GM21619 (cell line): ENCODE results near the gene SLC12A9.
"Not testable (repeated sequence)": the region's sequence is repeated elsewhere in the genome, so short reads cannot be mapped to it uniquely, and the experiment has no call there.

Experiments
- ATAC-seq: cut with Tn5 transposase; IDR thresholded peaks from one replicate; pipeline ENCODE4 v1.9.1; 2021; ENCODE audit not compliant: unreplicated experiment

Gene SLC12A9

DNA sequence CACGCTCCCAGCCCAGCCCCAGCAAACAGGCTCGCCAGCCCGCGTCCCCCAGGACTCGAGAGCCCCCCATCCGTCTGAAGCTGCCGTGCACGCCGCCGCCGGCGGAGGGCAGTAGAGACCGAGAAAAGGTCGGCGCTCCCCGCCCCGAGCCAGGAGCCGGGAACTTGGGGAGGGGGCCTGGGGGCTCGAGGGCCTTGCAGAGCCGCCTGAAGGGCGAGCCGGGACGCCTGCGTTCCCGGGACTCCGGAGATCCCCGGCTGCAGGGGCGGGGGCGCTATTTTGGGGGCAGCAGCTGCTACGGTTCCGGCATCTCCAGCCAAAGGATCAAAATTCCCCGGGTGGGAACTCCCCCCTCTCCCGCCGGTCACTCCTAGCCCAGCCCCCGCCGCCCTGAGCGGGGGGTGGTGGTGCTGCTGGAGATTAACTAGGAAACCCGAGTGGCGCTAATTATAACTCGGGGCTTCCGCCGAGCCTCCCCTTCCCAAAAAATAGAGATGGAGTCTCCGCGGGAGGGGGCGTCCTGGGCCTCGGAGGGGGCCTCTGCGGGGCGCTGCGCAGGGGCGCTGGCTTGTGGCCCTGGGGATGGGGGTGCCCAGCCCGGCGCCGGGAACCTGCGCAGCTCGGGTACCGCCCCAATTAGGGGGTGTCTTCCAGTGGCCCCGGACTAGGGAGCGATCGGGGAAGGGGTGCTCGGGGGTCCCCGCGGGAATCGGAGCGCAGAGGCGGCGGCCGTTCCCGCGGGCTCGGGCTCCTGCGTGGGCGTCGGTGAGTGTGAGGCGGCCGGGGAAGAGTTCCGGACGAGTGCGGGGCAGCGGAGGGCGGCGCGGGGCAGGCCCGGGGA is 42.6 kb downstream of the SLC12A9 start:
- no peak for ATAC-seq

DNA sequence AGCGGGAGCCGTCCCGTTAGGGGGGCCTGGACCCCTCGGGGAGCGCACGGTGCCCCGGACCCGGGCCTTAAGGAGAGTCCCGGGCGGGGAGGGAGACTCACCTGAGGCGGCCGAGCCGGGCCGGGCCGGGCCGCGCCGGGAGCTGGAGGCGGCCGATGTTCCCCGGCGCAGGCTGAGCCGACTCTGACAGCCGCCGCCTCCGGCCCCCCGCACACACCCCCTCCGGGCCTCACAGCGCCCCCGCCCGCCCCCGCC is 43.1 kb downstream of the SLC12A9 start, which contains the start of gene ACHE:
ACHE (minus strand) TSS at position 188 of the 255 bp plus-strand sequence. CDS start 1,656 bp downstream, outside the sequence.
- ATAC-seq, result no peak

DNA sequence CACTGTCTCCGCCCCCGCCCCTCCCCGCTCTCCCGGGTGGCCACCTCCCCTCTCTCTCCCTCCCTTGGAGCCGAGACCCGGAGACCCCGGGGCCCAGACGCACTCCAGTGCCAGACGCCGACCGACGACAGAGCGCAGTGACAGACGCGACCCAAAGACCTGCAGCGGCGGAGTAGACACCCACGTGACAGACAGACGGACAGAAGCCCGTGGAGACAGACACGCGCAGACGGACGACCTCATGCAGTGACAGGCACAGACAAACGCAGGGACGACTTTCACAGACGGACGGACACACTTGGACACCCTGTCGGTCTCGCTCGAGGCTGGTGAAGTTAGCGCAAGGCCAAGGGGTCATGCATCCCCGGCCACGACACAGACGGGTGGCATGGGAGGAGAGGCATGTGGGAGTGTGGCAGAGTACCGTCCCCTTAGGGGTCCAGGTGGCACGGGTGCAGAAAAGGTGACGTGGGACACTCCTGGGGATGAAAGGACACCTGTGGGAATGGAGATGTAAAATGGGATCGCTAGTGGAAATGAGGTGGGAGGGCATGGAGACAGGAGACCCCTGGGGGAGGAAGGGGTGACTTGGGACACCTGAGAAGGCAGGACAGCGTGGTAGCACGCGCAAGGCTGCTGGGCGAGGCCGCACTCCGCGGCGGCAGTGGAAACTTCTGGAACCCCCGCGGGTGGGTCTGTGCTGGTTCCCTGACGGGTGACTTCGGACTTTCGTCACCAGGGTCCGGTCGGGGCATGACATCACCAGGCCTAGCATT is 43.6 kb downstream of the SLC12A9 start:
- ATAC-seq, result no peak

DNA sequence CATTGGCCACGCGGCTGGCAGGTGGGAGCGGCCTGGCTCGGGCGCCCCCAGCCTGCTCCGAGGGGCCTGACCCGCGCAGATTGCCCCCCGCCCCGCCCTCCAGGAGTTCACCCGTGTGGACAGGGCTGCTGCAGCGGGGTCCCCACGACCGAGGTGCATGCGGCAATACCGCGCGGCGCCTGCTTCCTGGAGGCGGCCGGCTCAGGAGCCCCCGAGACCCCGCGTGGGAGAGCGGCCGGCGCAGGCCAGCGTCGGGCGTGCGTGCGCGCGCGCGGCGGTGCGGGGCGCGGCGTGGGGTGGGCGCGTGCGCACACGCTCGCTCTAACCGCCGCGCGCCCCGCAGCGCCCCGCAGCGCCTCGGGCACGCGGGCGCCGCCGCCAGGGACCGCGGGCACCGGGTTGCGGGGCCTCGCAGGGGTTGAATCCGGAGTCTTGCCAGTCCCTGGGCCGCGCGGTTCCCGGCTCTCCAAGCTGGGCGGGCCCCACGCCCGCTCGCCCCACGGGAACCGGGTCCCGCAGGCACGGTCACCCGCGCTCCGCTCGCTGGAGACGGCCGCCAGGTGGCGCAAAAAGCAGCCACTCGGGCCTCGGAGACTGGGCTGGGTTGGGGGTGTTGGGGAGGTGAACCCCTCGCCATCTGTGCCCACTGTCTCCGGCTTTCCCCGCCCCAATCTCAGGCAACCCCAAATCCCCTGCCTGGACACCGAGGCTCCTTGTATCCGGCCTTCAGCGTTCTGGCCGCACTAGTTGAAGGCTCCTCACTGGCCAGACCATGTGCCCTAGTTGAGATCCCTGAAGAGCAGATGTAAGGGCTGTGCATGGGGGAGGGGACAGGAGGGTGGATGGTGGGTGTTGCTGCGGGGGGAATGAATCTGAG is 44.5 kb downstream of the SLC12A9 start:
- ATAC-seq, result no peak

DNA sequence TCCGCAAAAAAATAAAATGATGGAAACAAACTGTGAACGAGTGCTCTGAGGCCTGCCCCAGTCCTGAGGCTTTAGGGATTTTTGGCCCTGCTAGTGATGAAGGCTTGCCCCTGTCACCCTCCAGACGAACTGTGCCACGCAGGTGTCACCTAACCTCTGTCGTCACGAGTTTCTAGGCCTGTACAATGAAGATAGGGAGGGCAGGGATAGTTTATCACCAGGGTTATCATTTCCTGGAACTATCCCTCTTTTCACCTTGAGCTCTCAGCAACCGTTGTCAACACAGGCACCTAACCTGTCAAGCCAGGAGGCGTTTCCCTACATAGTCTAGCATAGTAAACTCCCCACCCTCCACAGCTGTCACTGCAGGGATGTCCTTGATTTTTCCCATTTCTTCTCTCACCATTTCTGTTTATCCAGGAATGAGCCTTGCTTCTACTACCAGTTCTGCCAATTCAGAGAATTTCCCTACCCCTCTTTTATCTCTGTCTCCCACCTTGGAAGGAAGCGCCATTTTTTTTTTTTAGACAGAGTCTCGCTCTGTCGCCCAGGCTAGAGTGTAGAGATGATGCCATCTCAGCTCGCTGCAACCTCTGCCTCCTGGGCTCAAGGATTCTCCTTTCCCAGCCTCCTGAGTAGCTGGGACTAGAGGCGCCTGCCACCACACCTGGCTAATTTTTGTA is 45.4 kb downstream of the SLC12A9 start:
- ATAC-seq, result no peak

DNA sequence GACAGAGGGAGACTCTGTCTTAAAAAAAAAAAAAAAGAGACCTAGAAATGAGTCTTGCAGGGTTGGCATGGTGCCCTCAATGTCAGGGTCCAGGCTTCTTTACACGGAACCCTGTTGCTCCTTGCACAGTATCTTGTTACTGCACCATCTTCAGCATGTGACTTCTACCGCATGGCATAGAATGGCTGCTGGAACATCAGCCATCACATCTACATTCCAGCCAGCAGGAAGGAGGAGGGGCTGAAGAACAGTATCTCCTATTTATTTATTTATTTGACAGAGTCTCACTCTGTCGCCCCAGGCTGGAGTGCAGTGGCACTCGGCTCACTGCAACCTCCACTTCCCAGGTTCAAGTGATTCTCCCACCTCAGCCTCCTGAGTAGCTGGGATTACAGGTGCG is 46.9 kb downstream of the SLC12A9 start:
- ATAC-seq, result no peak

DNA sequence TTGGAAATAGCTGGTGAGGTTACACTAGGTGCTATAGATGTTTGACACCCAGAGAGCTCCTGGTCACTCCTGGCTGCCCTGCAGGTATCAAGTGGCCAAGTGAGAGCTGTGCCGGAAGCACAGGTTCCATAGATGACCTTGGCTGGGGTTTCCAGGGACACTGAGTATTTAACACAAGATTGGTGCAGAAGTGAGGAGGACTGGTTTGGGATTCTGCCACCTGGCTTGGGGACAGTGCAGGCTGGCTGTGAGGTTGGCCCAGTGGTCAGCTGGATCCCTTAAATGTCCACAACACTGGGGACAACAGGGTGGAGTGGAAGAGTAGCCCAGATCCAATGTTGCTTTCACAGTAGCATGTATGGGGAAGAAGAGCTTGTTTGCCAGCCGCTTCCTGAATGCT is 48.5 kb downstream of the SLC12A9 start:
- no peak for ATAC-seq

DNA sequence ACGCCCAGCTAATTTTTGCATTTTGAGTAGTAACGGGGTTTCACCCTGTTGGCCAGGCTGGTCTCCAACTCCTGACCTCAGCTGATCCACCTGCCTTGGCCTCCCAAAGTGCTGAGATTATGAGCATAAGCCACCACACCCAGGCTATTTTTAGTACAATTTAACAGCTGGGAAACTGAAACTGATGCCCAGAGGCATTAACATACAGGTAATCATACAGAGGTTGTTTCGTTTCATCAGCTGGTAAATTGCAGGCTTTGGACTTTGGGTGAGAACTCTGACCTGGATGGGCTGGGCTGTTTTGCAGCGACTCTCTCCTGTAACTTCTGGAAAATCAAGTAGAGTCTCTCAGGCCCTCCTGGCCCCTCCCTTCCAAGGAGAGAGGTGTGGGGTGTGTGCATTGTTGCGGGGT is 49.4 kb downstream of the SLC12A9 start:
- ATAC-seq, result no peak

DNA sequence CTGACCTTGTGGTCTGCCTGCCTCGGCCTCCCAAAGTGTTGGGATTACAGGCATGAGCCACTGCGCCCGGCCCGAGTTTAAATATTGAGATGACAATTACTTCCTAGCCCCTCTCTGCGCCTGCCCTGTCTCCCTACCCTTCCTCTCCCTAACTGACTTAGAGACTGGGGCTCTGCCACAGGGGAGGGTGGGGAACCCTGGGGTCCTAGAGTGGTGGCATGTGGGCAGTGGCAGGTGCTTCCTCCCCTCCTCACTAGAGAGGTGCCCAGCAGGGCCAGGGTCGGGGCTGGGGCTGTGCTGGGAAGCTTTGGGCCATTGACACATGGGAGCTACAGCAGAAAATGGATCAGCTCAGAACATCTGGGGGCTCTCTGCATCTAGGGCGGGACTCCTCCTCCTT is 50.1 kb downstream of the SLC12A9 start:
- no peak for ATAC-seq

DNA sequence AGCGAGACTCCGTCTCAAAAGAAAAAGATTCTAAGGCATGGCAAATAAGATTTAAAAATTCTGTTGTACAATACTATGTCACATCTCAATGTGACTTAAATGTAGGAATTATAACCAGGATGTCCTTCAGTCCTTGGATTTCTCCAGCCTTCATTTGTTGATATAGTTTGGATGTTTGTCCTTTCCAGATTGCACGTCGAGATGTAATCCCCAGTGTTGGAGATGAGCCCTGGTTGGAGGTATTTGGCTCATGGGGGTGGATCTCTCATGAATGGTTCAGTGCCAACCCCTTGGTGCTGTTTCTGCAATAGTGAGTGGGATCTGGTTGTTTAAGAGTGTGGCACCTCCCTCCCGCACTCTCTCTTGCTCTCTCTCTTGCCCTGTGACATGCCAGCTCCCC is 56.0 kb downstream of the SLC12A9 start:
- no peak for ATAC-seq

DNA sequence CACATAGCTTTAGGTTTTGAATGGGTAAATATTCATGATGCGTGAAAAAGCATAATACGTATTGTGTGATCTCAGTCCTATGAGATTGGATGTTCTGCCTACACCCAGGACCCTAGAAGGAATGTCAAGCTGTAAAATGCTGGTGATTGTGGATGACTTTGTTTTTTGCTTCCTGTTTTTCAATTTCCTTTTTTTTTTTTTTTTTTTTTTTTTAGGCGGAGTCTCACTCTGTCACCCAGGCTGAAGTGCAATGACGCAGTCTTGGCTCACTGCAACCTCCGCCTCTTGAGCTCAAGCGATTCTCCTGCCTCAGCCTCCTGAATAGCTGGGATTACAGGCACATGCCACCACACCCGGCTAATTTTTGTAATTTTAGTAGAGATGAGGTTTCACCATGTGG is 57.9 kb downstream of the SLC12A9 start:
- not testable (repeated sequence) for ATAC-seq

DNA sequence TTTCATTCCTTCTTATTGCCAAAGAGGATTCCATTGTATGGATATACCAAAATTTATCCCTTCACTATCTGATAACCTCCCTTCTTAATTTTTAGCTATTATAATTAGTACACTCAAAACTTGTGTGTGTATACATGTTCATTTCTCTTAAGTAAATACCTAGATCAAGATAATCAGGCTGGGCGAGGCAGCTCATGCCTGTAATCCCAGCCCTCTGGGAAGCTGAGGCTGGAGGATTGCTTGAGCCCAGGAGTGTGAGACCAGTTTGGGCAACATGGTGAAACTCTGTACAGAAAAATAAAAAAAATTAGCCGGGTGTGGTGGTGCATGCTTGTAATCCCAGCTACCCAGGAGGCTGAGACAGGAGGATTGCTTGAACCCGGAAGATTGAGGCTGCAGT is 59.0 kb downstream of the SLC12A9 start:
- ATAC-seq, result no peak

DNA sequence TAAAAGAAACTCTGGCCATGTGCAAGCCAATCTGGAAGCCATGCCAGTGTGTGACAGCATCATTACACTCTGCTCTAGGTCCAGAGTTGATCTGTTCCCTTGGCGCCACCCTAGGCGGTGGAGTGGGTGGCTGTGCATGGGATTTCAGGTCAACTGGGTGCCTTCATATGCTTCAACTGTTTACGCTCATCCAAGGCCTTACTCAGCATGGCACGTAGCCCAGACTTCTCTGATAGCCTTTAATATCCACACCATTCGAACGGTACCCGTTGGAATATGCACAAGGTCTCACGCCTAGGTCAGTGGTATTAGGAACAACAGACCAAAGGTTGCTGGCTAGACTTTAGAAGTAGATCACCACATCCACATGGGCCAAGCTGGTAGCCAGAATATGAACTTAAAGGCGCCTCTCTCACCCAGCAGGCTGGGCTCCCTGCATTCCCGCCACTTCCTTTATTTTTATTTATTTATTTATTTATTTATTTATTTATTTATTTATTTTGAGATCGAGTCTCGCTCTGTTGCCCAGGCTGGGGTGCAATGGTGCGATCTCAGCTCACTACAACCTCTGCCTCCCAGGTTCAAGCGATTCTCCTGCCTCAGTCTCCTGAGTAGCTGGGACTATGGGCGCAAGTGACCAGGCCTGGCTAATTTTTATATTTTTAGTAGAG is 61.8 kb downstream of the SLC12A9 start:
- ATAC-seq, result no peak

DNA sequence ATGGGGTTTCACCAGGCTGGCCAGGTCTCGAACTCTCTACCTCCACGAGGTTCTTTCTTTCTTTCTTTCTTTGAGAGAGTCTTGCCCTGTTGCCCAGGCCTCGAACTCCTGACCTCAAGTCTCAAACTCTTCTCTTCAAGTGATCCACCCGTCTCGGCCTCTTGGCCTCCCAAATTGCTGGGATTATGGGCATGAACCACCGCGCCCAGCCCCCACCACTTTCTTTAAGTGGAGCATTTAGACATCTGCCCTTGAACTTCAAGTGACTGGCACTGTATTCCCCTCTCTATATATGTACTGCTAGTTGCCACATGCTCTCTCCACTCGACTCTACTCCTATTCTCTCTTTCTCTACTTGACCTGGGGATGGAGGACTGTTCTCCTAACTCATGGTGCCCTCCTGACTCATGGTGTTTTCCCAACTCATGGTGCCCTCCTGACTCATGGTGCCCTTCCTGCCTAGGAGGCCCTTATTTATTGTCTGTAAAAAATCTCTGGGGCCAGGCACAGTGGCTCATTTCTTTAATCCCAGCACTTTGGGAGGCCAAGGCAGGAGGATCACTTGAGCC is 62.5 kb downstream of the SLC12A9 start:
- ATAC-seq, result no peak
